Muscle of leg (tissue), 11 donors: ENCODE results near the gene TLDC2. TPM values are rescaled to one million over a fixed set of nuclear protein-coding genes. Genes with fewer than 3 reads are reported as not detected.
"Not testable (repeated sequence)": the region's sequence is repeated elsewhere in the genome, so short reads cannot be mapped to it uniquely, and the experiment has no call there.

ENCODE experiments used
- DNase-seq: peaks from one replicate; pipeline ENCODE4 v3.0.0; 2013
- H3K27ac ChIP-seq: one replicate; pipeline ENCODE4 v1.5.1; 2013; ENCODE audit warnings: mild to moderate bottlenecking, low read length, control low read depth
- H3K27me3 ChIP-seq: one replicate; pipeline ENCODE4 v1.6.1; 2013; ENCODE audit warnings: low read length; ENCODE audit not compliant: control insufficient read depth, insufficient read depth
- H3K36me3 ChIP-seq: one replicate; pipeline ENCODE4 v1.6.1; 2013; ENCODE audit warnings: low read length; ENCODE audit not compliant: control insufficient read depth, insufficient read depth
- H3K4me1 ChIP-seq: one replicate; pipeline ENCODE4 v1.6.1; 2013; ENCODE audit warnings: low read length; ENCODE audit not compliant: control insufficient read depth, insufficient read depth
- H3K4me3 ChIP-seq: one replicate; pipeline ENCODE4 v1.5.1; 2013; ENCODE audit warnings: low read length, control low read depth
- H3K9me3 ChIP-seq: replicated peaks from 2 replicates; pipeline ENCODE4 v1.6.1; 2013; ENCODE audit warnings: low read depth, low read length; ENCODE audit not compliant: control insufficient read depth
- WGBS: methylation state at CpG from one replicate; pipeline ENCODE4 v1.1.5; 2013; ENCODE audit warnings: missing lambda C conversion rate; ENCODE audit not compliant: insufficient coverage; 5-methylcytosine and 5-hydroxymethylcytosine counted together
- polyA plus RNA-seq, 8 donors: library from polyadenylated mRNA; unstranded; fragments of 120-200 nt; gene quantifications; one replicate each; pipeline versions ENCODE4 v1.2.1 to v1.2.3, GENCODE V29; 2013; ENCODE audit warnings: inconsistent platforms in 1 of 8, low replicate concordance in 1 of 8; ENCODE audit not compliant: insufficient read length in 8 of 8, insufficient read depth in 1 of 8
- total RNA-seq: library from RNA; stranded (reverse); fragments of 120-200 nt; gene quantifications from one replicate; pipeline ENCODE4 v1.2.4, GENCODE V29; 2013

The TLDC2 gene
- total and polyA plus RNA-seq, 9 donors, result 0.04 to 0.45 (median 0.24) TPM; not detected in 1

DNA sequence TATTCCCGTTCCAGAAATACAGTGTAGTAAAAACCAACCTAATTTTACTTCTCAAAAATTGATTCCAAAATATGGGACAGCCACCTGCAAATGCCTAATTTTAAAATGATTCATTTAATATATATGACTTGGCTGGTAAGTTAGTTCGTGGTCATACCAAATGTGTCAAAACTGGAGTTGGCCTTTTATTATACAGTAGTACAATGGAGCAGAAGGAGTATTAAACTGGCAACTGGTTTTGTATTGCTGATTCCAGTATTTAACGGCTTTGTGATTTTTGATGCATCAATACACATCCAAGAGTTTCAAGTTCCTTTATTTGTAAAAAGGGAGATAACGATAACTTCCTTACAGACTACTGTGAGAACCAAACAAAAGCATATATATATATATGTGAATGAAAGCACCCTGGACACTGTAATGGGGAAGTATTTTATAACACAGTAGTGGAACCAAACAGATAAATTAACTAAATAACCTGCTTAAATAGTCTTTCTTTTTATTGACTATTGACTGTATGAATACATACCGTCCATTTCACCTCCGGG lies 50.8 kb downstream of the TLDC2 start:
- Histone ChIP-seq H3K4me3 (no peak overlapping the region), H3K9me3 (no peaks in the 10 kb centered on the region), H3K4me1 (no peaks in the 10 kb centered on the region), H3K27ac (no peak overlapping the region), H3K36me3 (peaks cover 23% of the 10 kb centered on the region), H3K27me3 (no peaks in the 10 kb centered on the region)
- no peak for DNase-seq
- no CpG with 5 or more reads among the region's 6 CpGs for WGBS

DNA sequence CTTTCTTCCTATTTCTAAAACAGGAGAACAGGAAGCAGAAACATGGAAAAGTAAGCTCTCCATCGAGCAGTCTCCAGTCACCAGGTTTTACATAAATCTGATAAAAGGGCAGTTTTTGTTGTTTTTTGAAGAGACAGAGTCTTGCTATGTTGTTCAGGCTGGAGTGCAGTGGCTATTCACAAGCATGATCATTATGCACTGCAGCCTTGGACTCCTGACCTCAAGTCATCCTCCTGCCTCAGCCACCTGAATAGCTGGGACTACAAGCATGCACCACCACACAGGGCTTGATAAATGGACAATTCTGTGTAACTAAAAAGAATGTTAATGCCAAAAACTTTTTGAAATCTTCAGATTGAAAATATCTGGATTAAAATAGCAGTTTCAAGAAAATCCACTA lies 51.8 kb downstream of the TLDC2 start:
- Histone ChIP-seq H3K27me3 (no peaks in the 10 kb centered on the region), H3K27ac (no peak overlapping the region), H3K36me3 (peaks cover 29% of the 10 kb centered on the region), H3K4me1 (no peaks in the 10 kb centered on the region), H3K9me3 (no peaks in the 10 kb centered on the region), H3K4me3 (no peak overlapping the region)
- no peak for DNase-seq
- WGBS, result no CpG with 5 or more reads among the region's 1 CpG

DNA sequence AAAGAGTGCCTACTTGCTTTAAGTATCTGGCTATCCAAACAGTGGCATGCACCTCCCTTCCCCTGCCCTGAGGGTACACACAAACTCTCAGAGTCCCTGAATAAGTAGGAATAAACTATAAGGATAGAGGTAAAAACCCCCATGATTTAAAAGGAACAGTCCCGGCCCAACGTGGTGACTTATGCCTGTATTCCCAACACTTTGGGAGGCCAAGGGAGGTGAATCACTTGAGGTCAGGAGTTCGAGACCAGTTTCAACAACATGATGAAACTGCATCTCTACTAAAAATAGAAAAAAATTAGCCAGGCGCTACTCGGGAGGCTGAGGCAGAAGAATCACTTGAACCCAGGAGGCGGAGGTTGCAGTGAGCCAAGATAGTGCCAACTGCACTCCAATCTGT lies 53.4 kb downstream of the TLDC2 start:
- H3K27ac ChIP-seq, result no peak overlapping the region
- no peak overlapping the region for H3K4me3 ChIP-seq
- no peaks in the 10 kb centered on the region for H3K27me3 ChIP-seq
- H3K4me1 ChIP-seq, result no peaks in the 10 kb centered on the region
- no peaks in the 10 kb centered on the region for H3K9me3 ChIP-seq
- WGBS, result 100% methylated on average over 1 of the region's 6 CpGs
- no peak for DNase-seq
- peaks cover 29% of the 10 kb centered on the region for H3K36me3 ChIP-seq

DNA sequence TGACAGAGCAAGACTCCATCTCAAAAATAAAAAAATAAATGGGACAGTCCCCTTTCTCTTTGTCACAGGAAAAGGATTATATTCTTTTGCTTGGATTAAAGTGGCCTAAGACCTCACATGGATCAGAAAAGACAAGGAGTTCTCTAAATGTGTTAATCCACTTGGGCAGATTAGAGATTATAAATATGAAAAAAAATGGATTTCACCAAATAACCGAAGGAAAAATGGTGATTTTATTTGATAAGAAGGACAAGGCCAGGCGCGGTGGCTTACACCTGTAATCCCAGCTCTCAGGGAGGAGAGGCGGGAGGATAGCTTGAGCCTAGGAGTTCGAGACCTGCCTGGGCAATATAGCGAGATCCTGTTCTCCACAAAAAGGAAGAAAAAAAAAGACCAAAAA lies 53.8 kb downstream of the TLDC2 start:
- DNase-seq, result no peak
- Histone ChIP-seq H3K36me3 (peaks cover 29% of the 10 kb centered on the region), H3K4me1 (no peaks in the 10 kb centered on the region), H3K9me3 (no peaks in the 10 kb centered on the region), H3K4me3 (no peak overlapping the region), H3K27me3 (no peaks in the 10 kb centered on the region), H3K27ac (no peak overlapping the region)
- no CpG with 5 or more reads among the region's 6 CpGs for WGBS

DNA sequence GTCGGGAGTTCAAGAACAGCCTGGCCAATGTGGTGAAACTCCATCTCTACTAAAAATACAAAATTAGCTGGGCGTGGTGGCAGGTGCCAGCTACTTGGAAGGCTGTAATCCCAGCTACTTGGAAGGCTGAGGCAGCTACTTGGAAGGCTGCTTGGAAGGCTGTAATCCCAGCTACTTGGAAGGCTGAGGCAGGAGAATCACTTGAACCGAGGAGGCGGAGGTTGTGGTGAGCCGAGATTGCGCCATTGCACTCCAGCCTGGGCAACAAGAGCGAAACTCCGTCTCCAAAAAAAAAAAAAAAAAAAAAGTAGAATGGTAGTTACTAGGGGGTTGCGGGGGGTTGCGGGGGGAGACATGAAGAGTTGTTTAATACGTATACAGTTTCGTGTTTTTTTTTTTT lies 56.1 kb downstream of the TLDC2 start:
- H3K9me3 ChIP-seq, DNase-seq, H3K27ac ChIP-seq, H3K27me3 ChIP-seq, H3K4me3 ChIP-seq, H3K4me1 ChIP-seq: not testable (repeated sequence)
- 92% methylated on average over 6 of the region's 12 CpGs for WGBS
- peaks cover 35% of the 10 kb centered on the region for H3K36me3 ChIP-seq

DNA sequence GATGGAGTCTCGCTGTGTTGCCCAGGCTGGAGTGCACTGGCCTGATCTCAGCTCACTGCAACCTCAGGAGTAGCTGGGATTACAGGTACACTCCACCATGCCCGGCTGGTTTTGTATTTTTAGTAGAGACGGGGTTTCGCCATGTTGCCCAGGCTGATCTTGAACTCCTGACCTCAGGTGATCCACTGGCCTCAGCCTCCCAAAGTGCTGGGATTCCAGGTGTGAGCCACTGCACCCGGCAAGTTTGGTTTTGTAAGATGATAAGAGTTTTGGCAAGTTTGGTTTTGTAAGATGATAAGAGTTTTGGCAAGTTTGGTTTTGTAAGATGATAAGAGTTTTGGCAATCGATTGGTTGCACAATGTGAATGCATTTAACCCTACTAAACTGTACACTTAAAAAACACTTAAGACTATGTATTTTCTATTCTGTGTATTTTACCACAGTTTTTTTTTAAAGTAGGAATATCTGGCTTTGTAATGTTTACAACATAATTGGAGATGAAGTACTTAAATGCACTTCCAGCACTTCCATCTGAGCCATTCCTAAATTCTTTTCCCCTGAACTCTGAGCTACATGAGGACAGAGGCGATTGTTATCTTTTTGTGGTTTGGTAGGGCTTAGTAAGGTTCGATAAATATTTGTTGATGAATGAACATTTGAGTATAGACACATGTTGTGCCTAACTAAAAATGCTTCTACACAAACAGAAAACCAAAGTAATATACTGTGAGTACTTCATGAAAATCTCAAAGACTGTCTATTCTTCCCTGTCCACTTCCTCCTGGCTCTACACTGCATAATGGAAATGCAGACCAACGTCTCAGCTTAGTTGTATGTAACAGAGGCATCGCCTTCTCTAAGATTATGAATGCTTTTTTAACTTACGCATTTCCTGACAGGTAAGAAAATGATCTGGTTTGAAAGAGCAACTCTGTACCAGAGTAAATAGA lies 56.8 kb downstream of the TLDC2 start:
- WGBS, result 95% methylated on average over 3 of the region's 11 CpGs
- DNase-seq, result no peak
- Histone ChIP-seq H3K27ac (no peak overlapping the region), H3K4me3 (no peak overlapping the region), H3K4me1 (no peaks in the 10 kb centered on the region), H3K9me3 (no peaks in the 10 kb centered on the region), H3K36me3 (peaks cover 28% of the 10 kb centered on the region), H3K27me3 (no peaks in the 10 kb centered on the region)

DNA sequence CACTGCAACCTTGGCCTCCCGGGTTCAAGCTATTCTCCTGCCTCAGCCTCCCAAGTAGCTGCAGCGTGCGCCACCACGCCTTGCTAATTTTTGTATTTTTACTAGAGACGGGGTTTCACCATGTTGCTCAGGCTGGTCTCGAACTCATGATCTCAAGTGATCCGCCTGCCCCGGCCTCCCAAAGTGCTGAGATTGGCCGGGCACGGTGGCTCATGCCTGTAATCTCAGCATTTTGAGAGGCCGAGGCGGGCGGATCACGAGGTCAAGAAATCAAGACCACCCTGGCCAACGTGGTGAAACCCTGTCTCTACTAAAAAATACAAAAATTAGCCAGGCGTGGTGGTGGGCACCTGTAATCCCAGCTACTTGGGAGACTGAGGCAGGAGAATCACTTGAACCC lies 57.6 kb downstream of the TLDC2 start:
- not testable (repeated sequence) for H3K27ac ChIP-seq, H3K4me3 ChIP-seq, H3K4me1 ChIP-seq, H3K27me3 ChIP-seq, DNase-seq, H3K9me3 ChIP-seq
- 96% methylated on average over 14 of the region's 16 CpGs for WGBS
- H3K36me3 ChIP-seq, result peaks cover 26% of the 10 kb centered on the region

DNA sequence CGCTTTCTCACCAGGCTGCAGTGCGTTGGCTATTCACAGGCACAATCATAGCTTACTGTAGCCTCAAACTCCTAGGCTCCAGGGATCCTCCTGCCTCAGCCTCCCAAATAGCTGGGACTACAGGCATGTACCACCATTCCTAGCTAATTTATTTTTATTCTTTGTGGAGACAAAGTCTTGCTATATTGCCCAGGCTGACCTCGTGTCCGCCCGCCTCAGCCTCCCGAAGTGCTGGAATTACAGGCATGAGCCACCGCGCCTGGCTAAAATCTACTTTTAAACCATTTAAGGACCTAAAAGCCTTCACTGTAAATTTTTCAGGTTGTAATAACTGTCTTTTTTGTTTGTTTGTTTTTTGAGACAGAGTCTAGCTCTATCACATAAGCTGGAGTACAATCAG lies 60.4 kb downstream of the TLDC2 start:
- Histone ChIP-seq H3K4me1 (no peaks in the 10 kb centered on the region), H3K27ac (no peak overlapping the region), H3K4me3 (no peak overlapping the region), H3K9me3 (no peaks in the 10 kb centered on the region), H3K27me3 (no peaks in the 10 kb centered on the region), H3K36me3 (peaks cover 19% of the 10 kb centered on the region)
- no peak for DNase-seq
- 90% methylated on average over 4 of the region's 8 CpGs for WGBS

DNA sequence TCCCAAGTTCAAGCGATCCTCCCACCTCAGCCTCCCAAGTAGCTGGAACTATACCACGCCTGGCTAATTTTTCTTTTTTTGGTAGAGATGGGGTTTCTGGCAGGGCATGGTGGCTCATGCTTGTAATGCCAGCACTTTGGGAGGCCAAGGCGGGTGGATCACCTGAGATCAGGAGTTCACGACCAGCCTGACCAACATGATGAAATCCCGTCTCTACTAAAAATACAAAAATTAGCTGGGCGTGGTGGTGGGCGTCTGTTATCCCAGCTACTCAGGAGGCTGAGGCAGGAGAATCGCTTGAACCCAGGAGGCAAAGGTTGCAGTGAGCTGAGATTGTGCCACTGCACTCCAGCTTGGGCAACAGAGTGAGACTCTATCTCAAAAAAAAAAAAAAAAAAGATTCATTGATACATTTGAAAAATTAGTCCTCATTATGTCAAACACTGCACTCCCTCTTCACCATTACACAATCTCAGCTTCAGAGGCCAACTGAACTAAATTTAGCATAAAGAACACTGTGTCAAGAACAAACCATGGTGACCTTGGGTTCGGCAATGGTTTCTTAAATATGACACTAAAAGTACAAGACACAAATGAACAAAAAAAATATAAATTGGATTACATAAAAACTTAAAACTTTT lies 60.9 kb downstream of the TLDC2 start:
- not testable (repeated sequence) for H3K9me3 ChIP-seq, H3K27ac ChIP-seq, H3K4me3 ChIP-seq, H3K27me3 ChIP-seq, H3K4me1 ChIP-seq, DNase-seq
- H3K36me3 ChIP-seq, result peaks cover 18% of the 10 kb centered on the region
- WGBS, result no CpG with 5 or more reads among the region's 9 CpGs

DNA sequence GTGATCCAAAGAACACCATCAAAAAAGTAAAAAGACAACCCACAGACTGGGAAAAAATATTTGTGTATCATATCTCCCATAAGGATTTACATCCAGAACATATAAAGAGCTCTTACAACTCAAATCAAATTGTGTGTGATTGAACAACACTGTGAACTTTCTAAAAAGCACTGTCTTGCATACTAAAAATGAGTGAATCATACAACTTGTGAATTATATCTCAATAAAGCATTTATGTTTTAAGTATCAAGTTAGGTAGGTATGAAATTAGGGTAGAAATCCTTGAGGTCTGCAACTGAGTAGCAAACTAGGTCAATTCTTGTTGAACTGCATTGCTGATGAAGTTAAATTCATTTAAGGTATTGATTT lies 61.4 kb downstream of the TLDC2 start:
- H3K27me3 ChIP-seq, result no peaks in the 10 kb centered on the region
- H3K36me3 ChIP-seq, result peaks cover 14% of the 10 kb centered on the region
- no peak for DNase-seq
- no peak overlapping the region for H3K27ac ChIP-seq
- no peaks in the 10 kb centered on the region for H3K4me1 ChIP-seq
- H3K4me3 ChIP-seq, result no peak overlapping the region
- H3K9me3 ChIP-seq, result no peaks in the 10 kb centered on the region
